Measurements from ENCODE around the gene SERPINE1. TPM values are rescaled to one million over a fixed set of nuclear protein-coding genes. Genes with fewer than 3 reads are reported as not detected.

SERPINE1 gene
- total and polyA plus RNA-seq, 2 of the 13 experiments (the other 11 are each of a cell fraction or from before 2014, with no cell fraction given) = 21.2 to 1,576 TPM

DNA sequence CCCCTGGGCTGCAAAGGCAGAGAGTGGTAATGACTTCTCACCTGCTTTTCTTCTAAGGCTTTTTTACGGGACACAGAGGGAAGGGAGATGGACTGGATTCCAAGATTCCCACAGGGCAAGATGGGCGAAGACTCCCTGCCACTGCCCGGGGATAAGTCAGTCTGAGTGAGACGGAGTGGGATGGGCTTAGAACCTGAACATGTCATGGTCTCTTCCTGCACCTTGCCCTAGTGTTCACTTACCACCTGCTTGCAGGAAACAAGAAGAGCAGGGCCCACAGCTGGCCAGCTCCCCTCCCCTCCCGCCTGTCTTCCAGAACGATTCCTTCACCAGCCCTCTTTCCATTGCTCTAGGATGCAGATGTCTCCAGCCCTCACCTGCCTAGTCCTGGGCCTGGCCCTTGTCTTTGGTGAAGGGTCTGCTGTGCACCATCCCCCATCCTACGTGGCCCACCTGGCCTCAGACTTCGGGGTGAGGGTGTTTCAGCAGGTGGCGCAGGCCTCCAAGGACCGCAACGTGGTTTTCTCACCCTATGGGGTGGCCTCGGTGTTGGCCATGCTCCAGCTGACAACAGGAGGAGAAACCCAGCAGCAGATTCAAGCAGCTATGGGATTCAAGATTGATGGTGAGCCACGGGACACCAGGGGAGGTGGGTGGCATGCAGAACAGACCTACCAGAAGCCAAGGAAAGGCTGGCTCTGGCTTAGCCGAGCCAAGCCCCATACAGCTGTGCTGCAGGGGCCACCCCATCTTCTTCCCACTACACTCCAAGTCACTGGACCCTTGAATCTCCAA lies 1.3 kb downstream of the SERPINE1 start (continued):
- TF ChIP-seq, protein P1, sequence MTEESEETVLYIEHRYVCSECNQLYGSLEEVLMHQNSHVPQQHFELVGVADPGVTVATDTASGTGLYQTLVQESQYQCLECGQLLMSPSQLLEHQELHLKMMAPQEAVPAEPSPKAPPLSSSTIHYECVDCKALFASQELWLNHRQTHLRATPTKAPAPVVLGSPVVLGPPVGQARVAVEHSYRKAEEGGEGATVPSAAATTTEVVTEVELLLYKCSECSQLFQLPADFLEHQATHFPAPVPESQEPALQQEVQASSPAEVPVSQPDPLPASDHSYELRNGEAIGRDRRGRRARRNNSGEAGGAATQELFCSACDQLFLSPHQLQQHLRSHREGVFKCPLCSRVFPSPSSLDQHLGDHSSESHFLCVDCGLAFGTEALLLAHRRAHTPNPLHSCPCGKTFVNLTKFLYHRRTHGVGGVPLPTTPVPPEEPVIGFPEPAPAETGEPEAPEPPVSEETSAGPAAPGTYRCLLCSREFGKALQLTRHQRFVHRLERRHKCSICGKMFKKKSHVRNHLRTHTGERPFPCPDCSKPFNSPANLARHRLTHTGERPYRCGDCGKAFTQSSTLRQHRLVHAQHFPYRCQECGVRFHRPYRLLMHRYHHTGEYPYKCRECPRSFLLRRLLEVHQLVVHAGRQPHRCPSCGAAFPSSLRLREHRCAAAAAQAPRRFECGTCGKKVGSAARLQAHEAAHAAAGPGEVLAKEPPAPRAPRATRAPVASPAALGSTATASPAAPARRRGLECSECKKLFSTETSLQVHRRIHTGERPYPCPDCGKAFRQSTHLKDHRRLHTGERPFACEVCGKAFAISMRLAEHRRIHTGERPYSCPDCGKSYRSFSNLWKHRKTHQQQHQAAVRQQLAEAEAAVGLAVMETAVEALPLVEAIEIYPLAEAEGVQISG (CRISPR knock-in tag; IDR thresholded peaks at IDR 0.05) = peak; percentile 15; the same call in 1 of the 2 replicates
- peak; percentile 12; the same call in 1 of the 2 replicates for TF ChIP-seq ZFP62 (CRISPR knock-in tag; IDR thresholded peaks at IDR 0.05)
- TF ChIP-seq ZNF883 (CRISPR knock-in tag; IDR thresholded peaks at IDR 0.05; ENCODE audit: not compliant biosample characterization) = no peak
- peak in 1 of 2 experiments; percentile 55; a peak in 3 of 4 replicates for TF ChIP-seq POLR2A (IDR thresholded peaks at IDR 0.05; ENCODE audit: insufficient read depth in 1 of 2, low read depth in 2 of 2, low read length in 2 of 2)
- peak; percentile 15; the same call in 1 of the 2 replicates for TF ChIP-seq SRY (CRISPR knock-in tag; IDR thresholded peaks at IDR 0.05)
- TF ChIP-seq, protein P2, sequence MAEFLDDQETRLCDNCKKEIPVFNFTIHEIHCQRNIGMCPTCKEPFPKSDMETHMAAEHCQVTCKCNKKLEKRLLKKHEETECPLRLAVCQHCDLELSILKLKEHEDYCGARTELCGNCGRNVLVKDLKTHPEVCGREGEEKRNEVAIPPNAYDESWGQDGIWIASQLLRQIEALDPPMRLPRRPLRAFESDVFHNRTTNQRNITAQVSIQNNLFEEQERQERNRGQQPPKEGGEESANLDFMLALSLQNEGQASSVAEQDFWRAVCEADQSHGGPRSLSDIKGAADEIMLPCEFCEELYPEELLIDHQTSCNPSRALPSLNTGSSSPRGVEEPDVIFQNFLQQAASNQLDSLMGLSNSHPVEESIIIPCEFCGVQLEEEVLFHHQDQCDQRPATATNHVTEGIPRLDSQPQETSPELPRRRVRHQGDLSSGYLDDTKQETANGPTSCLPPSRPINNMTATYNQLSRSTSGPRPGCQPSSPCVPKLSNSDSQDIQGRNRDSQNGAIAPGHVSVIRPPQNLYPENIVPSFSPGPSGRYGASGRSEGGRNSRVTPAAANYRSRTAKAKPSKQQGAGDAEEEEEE (CRISPR knock-in tag; IDR thresholded peaks at IDR 0.05; ENCODE audit: borderline replicate concordance) = no peak
- peak; percentile 25 for TF ChIP-seq MED1 (CRISPR knock-in tag; IDR thresholded peaks at IDR 0.05)
- TF ChIP-seq, protein P3, sequence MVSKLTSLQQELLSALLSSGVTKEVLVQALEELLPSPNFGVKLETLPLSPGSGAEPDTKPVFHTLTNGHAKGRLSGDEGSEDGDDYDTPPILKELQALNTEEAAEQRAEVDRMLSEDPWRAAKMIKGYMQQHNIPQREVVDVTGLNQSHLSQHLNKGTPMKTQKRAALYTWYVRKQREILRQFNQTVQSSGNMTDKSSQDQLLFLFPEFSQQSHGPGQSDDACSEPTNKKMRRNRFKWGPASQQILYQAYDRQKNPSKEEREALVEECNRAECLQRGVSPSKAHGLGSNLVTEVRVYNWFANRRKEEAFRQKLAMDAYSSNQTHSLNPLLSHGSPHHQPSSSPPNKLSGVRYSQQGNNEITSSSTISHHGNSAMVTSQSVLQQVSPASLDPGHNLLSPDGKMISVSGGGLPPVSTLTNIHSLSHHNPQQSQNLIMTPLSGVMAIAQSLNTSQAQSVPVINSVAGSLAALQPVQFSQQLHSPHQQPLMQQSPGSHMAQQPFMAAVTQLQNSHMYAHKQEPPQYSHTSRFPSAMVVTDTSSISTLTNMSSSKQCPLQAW (CRISPR knock-in tag; IDR thresholded peaks at IDR 0.05) = peak; percentile 79
- TF ChIP-seq ATF6 (CRISPR knock-in tag; conservative IDR thresholded peaks at IDR 0.05) = peak; percentile 33; the same call in 1 of the 2 replicates
- TF ChIP-seq HOXA3 (CRISPR knock-in tag; IDR thresholded peaks at IDR 0.05) = 0 out of 2 replicates have a peak, but pooled peaks have one; percentile 6
- peak; percentile 63; the same call in 1 of the 2 replicates for TF ChIP-seq ZNF619 (CRISPR knock-in tag; IDR thresholded peaks at IDR 0.05)
- TF ChIP-seq ZNF512 (CRISPR knock-in tag; IDR thresholded peaks at IDR 0.05) = peak; percentile 91
- TF ChIP-seq NFKB2 (CRISPR knock-in tag; IDR thresholded peaks at IDR 0.05; ENCODE audit: borderline replicate concordance) = peak; percentile 32; the same call in 1 of the 2 replicates
- TF ChIP-seq, protein P4, sequence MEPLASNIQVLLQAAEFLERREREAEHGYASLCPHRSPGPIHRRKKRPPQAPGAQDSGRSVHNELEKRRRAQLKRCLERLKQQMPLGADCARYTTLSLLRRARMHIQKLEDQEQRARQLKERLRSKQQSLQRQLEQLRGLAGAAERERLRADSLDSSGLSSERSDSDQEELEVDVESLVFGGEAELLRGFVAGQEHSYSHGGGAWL (CRISPR knock-in tag; IDR thresholded peaks at IDR 0.05) = 0 out of 2 replicates have a peak, but pooled peaks have one; percentile 22
- TF ChIP-seq TFAP4 (IDR thresholded peaks at IDR 0.05; ENCODE audit: borderline replicate concordance, low read depth) = peak; percentile 11; the same call in 1 of the 2 replicates
- TF ChIP-seq ZNF558 (CRISPR knock-in tag; IDR thresholded peaks at IDR 0.05; ENCODE audit: borderline replicate concordance) = peak; percentile 81; the same call in 1 of the 2 replicates

All from HepG2 (cell line).